H54 (cell line): ENCODE measurements around the gene PFN1.

Source experiments
- DNase-seq: peaks from one replicate; pipeline ENCODE4 v3.0.0; 2011; ENCODE audit warnings: low spot score, mixed read lengths; ENCODE audit not compliant: insufficient read length
- FAIRE-seq: peaks from 3 replicates; lab custom pipeline; 2011; peaks lifted over from hg19 to GRCh38; lab: Jason Lieb, UNC
- POLR2A ChIP-seq: IDR thresholded peaks from 2 replicates; pipeline ENCODE4 v1.6.1; 2011; ENCODE audit warnings: low read depth, mild to moderate bottlenecking, low read length

The PFN1 gene

DNA sequence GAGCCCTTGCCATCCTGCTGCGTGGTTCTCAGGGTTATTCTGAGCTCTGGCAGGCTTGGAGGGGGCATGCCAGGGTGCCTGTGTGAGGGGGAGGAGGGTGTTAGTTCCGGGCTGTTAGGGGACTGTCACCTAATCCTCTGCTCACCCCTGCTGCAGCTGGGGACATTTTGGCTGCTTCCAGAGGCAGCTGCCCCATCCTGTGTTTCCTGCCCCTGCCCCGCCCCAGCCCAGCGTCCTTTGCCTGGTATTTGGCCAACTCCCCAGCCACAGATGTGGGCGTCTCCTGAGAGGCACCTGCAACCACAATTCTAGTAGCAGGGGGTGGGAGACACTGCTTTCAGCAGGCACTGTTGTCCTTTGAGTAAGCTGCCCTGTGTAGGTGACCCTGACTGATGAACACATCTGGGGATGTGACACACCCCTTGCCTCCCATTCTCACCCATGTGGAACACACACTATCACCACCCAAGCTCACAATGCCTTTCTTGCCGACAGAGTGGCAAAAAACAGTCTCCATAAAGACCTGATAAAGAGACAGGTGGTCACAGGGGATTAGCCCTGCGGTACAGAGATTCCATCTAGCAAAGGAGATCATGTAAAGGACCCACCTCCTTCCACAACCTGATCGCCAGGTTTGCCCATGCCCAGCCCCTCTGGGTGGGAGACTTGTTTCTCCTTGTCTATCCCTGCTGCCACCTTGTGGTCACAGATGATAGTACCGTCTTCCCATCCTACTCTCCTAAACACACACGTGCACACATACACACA lies 45.1 kb downstream of the PFN1 start, which contains the start of gene CHRNE:
TSS of gene CHRNE (minus strand) at position 48 of the 768 bp plus-strand sequence. CDS start at position 13, 35 bp downstream.
- no peak for TF ChIP-seq POLR2A
- FAIRE-seq (peak; percentile 30), DNase-seq (peak; percentile 52)

DNA sequence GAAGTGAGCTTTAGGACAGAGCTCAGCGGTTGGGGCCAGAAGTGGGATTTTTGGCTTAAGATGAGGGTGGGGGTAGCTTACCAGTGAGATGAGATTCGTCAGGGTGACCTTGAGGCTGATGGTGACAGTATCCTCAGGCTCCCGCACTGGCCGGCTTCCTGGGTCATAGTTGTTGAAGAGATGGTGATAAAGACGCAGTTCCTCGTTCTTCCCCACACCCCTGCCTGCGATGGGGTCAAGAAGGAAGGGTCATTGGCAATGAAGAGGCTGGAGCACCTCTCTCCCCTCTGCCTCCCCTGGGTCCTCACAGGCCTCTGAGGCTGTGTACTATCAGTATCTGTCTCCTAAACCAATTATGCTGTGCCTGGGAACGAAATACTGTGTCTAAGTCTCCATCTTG lies 45.8 kb downstream of the PFN1 start:
- FAIRE-seq (no peak), DNase-seq (no peak)
- no peak for TF ChIP-seq POLR2A

DNA sequence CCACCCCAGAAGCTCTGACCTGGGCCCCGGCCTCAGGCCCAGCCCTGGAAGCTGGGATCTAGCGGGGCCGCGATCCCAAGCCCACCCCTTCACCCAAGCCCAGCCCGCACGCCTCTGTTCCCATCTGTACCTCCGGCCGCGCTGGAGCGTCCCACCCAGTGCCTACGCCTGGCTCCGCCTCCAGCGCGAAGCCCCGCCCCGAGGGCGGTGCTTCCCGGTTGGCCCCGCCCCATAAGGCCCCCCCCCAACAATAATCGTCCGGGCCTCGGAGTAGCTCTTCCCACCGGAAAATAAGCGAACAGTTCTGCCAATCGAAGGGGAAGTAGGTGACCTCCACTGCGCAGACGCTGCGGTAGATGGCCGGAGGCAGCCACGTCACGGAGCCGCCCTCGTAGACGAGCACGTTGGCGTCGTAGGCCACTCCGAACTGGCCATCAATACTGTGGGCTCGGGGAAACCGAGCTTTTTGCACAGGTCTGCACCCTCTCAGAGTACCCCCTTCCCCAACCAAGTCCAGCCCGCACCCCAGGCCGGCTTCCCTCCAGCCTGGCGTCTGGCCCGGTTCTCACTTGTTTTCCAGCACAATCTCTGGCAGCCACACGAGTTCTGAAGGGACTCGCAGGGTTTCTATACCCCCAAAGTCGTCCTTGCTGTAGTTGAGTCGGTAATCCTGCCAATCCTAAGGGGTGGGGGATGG lies 46.5 kb downstream of the PFN1 start:
- no peak for FAIRE-seq
- DNase-seq: no peak

DNA sequence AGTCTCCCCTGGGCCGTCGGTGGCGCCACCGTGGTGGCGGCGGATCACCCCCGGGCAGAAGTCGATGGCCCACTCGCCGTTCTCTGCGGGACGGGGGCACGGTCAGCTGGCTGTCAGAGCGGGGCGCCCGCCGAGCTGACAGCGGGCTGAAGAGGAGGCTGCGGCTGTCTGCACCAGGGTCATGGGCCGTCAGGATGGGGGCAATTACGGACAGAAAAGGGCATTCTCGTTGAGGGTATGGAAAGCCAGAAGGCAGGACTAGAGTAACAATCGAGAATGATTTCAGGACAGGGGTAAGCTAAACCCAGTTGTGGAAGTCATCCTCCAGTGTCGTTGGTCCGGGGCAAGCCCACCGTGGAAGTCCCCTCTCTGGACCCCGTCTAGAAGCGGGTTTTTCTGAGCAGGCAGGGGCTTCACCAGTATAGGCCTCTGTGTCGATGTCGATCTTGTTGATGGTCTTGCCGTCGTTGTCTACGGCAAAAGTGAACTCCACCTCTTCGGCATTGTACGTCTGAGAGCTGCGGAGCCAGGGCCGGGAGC lies 47.2 kb downstream of the PFN1 start:
- DNase-seq (no peak), FAIRE-seq (no peak)
- TF ChIP-seq POLR2A: no peak

More for the DNA sequence above, 46.5 kb downstream of the PFN1 start:
- no peak for TF ChIP-seq POLR2A

DNA sequence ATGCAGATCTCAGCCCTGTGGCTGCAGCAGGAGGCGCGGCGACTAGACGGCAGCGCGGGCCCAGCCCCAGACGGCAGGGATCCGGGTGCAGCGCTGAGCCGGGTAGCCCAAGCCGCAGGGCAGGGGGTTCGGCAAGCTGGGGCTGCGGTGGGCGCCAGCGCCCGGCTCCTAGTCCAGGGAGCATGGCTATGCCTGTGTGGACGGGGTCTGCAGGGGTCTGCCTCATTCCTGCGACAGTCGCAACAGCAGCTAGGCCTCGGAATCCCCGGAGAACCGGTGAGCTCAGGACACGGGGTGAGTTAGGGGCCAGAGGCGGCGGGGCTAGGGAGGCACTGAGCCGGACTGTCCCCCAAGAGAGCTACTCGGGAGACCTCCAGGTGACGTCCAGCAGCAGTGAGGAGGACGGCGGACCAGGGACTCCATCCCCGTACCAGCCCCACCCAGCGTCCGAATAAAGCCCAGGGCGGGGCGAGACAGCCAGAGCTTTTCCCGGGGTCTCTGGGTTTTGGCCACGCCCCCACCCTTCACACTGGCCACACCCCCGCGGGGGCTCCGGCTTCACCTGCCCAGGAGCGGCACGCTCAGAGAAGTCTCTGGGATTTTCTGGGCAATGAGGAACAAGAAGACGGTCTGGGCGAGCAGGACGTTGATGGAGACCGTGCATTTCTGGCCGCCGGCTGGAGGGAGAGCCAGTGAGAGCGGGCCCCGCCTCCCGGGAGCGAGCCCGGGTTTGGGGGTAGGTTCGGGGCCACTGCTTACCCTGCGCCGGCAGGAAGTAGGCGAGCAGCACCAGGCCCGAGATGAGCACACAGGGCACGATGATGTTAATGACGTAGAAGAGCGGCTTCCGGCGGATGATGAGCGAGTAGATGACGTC lies 47.9 kb downstream of the PFN1 start:
- TF ChIP-seq POLR2A: no peak
- no peak for FAIRE-seq
- DNase-seq: no peak

DNA sequence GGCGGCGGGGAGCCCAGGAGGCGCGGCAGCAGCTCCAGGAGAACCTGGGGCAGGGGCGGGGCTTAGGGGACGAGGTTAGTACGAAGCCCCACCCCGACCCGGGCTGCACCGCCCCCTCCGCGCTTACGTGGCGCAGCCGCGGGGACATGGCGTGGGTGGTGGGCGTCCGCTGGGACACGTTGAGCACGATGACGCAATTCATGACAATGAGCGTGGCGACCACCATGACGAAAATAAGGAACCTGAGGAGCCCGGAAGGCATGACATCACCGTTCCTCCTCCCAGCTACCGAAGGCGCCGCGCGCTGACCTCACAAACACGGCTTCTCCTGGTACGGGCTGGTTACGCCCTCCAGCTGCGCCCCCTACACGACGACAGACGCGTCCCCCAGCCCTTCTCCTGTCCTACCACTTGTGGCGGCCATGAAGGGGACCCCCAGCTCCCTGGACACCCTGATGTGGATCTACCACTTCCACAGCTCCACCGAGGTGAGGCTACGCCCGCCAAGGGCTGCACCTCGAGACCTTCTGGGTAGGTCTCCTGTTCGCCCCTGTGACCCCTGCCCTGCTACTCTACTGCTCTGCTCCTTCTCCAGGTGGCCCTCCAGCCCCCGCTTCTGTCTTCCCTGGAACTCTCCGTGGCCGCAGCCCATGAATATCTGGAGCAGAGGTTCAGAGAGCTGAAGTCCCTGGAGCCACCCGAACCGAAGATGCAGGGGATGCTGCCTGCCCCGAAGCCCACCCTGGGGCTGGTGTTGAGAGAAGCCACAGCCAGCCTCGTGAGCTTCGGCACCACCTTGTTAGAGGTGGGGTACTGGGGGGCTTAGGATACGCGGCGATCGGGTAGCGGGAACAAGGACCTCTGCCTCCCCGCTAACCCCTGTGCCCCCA lies 48.7 kb downstream of the PFN1 start, which contains the start of gene C17orf107:
TSS of gene C17orf107 (plus strand) at position 196 of the 890 bp plus-strand sequence. CDS start at position 423, 227 bp downstream.
- no peak for TF ChIP-seq POLR2A
- FAIRE-seq: no peak
- no peak for DNase-seq

DNA sequence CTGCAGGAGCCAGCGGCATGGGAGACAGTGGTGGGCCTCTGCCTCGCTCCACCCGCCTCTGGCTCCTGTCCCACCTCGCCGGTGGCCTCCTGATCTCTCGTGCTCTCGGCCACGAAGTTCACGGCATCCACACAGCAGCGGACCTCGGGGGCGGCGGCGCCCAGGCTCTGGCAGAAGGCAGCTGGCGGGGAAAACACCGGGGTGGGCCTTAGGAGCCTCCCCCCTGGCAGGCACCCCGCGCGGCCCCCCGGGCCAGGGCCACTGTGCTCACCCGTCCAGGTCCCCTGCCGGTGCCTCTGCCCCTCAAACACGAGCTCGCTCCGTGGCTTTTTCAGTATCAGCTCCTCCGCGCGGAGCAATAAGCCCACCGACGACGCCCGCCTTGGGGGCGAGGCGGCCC lies 49.4 kb downstream of the PFN1 start:
- DNase-seq: no peak
- TF ChIP-seq POLR2A: no peak
- FAIRE-seq: no peak

DNA sequence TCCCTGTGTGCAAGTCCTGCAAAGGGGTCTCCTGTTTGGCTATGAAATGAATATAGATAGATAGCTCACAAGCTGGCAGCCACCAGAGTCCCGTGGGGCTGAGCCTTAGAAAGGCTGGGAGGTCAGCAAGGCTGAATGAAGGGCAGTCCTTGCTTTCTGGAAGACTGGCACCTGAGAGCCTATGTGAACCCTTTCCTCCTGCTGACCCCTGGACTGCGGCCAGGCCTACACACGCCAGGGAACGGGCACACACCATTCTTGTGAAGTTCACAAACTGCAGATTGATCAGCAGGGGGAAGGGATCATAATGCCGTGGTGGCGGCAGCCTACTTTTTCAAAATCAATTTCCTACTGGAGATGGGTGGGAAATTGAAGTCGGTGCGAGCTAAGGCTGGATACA lies 50.0 kb downstream of the PFN1 start:
- no peak for TF ChIP-seq POLR2A
- no peak for FAIRE-seq
- no peak for DNase-seq

DNA sequence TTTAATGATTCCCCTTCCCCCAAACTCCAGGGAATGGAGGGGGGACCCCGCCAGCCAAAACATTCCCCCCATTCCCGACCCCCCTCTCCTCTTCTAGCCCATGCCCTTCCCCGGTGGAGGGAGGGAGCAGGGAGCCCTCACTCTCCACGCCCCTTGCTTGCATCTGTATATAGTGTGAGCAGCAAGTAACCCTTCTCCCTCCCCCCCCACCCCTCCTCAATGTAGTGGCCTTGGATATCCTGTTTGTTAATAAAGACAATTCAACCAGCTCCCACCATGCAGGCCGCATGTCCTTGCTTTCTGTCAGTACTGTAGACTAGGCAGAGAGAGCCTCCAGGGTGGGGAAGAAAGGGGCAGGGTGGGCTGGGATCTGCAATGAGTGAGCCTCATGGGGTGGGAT lies 50.5 kb downstream of the PFN1 start:
- no peak for DNase-seq
- TF ChIP-seq POLR2A: no peak
- no peak for FAIRE-seq

DNA sequence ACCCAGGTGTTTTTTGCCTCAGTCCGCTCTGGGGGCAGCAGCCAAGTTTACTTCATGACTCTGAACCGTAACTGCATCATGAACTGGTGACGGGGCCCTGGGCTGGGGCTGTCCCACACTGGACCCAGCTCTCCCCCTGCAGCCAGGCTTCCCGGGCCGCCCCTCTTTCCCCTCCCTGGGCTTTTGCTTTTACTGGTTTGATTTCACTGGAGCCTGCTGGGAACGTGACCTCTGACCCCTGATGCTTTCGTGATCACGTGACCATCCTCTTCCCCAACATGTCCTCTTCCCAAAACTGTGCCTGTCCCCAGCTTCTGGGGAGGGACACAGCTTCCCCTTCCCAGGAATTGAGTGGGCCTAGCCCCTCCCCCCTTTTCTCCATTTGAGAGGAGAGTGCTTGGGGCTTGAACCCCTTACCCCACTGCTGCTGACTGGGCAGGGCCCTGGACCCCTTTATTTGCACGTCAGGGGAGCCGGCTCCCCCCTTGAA lies 51.1 kb downstream of the PFN1 start:
- FAIRE-seq: no peak
- no peak for TF ChIP-seq POLR2A
- no peak for DNase-seq

DNA sequence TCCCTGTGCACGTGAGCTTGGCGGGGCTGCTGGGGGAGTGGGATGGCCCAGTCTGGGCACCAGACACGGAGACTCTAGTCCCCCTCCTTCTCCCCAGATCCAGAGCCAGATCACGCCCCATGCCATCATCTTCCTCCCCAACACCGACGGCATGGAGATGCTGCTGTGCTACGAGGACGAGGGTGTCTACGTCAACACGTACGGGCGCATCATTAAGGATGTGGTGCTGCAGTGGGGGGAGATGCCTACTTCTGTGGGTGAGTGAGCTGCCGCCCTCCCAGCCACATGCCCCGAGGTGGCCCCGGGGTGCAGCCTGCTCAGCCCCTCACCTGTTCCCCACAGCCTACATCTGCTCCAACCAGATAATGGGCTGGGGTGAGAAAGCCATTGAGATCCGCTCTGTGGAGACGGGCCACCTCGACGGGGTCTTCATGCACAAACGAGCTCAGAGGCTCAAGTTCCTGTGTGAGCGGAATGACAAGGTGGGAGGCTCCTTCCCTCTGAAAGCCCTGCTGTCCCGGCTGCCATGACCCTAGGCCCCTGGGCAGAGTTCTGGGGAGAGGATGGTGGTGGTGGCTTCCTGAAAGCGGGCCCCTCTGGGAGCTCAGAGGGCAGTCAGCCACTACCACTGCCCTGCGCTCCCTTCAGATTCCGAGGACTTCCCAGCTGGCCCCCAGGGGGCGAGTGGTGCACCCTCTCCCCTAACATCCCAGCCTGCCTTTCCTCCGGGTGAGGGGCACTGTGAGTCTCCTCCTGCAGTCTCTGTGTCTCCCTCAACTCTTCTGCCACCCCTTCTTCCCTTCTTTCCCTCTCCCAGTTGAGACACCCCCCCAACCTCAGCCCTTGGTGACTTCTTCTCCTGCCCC lies 51.8 kb downstream of the PFN1 start:
- no peak for TF ChIP-seq POLR2A
- DNase-seq: no peak
- FAIRE-seq: no peak
